CD4-positive, alpha-beta T cell treated with Interleukin-6 at 100 ng/mL for 8 hours (primary cell): ENCODE data around the gene FAM3B.
"Not testable (repeated sequence)": the region's sequence is repeated elsewhere in the genome, so short reads cannot be mapped to it uniquely, and the experiment has no call there.

Experiments
- DNase-seq: peaks from one replicate; pipeline ENCODE4 v3.0.0-alpha.2; 2020; ENCODE audit warnings: mixed read lengths, low spot score

Gene FAM3B

DNA sequence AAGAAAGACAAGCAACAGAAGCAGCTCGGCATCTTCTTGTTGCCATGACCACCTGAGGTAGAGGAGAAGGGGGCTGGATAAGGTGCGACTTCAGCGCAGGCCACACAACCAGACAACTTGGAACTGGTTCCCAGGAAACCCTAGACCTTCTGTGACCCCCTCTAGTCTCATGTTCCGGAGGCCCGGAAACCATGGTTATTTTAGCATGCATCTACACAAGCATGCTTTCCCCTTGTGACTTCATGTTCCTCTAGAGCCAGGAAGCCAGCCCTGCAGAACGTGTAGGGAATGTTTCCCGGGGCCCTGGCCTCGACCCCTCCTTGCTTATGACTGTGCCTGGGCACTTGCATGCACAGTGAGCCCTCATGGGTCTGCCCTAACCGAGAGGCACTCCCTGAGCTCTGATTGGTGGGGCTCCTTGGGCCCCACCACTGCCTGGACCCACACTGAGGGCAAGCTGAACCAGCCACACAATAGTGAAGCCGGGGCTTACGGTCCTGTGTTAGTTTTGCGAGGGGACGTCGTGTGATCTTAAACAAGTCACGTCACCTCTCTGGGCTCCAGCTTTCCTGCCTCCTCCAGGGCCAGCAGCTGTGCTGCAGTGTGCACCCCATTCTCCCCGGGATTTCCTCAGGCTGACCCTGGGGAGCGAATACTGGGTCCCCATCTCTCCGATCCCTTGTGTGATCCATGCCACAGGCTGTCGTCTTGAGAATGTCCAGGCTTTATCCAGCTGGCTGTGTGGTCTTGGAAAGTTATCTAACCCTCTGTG, 33.2 kb downstream of the FAM3B start:
- DNase-seq: no peak

GRCh38 chr21:41350436-41351155, 34.0 kb downstream of the FAM3B start:
- no peak for DNase-seq

DNA sequence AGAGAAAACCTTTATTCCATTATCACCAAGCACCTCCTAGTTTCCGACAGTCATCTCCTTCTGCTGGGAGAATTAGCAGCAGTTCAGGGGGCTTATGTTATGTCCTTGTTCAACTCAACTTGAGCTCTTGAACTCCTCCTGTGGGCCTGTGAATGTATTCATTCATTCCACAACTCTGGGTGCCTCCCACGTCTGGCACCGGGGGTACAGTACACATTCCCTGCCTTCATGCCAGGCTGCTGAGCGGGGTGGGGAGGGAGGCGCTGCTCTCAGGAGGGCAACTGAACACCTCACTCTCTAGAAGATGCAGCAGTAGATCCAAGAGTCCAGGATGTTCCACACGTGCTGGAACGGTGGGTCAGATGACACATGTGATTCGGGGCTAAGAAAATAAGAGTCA, 40.9 kb downstream of the FAM3B start:
- no peak for DNase-seq

GRCh38 chr21:41358193-41359166, 41.9 kb downstream of the FAM3B start:
- no peak for DNase-seq

DNA sequence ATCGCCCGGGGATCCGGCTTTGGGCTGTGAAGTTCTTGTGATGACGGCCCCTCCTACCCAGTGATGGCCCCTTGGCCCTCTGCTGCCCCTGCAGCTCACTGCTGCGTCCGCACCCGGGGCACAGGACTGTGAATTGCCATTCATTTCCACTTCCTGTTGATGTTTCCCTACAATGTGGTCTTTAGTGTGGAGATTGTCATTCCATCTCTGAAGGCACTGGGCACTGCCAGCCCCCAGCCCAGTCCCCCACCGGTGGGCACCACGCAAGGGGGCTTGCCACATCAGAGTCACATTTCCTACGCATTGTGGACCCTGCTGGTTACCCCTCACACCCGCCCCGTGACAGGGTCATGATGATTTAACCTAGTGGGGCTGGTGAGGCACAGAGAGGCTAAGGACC, 42.7 kb downstream of the FAM3B start:
- no peak for DNase-seq

DNA sequence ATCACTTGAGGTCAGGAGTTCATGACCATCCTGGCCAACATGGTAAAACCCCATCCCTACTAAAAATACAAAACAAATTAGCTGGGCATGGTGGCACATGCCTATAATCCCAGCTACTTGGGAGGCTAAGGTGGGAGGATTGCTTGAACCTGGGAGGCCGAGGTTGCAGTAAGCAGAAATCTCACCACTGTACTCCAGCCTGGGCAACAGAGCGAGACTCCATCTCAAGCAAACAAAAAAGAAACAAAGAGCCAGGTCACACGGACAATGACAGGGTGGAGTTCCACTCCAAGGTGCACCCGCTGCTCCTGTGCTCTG, 43.1 kb downstream of the FAM3B start:
- DNase-seq: not testable (repeated sequence)

GRCh38 chr21:41360072-41360821, 43.6 kb downstream of the FAM3B start:
- DNase-seq: no peak

DNA sequence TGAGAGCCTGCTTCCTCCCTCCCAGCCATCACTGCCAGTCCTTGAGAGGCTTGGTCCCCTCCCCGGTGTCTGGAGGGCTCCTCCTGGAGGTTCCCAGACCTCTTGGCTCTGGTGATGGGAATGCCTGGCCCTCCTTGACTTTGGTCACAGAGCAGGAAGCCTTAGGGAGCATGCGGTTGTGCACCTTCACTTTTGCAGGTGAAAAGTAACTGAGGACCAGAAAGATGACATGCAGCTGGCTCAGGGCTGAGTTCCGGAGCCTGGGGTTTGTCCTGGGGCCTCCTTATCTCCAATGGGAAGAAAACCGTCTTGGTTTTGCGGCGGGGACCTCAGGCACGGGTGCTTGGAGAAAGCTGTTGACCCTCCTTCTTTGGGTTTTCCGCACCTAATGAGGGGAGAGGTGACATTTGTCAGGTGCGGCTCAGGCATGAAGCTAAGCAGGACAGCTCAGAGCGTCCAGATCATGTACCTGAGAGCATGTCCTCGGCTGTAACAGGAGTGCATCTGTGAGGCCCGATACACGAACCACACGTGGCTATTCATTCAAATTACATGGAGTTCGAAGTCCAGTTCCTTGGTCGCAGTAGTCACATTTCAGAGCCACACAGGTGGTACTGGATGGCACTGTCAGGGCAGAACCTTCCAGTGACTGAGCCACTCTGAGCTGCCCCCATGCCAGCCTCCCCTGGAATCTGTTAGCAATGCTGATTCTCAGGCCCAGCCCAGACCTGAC, 44.6 kb downstream of the FAM3B start:
- no peak for DNase-seq

DNA sequence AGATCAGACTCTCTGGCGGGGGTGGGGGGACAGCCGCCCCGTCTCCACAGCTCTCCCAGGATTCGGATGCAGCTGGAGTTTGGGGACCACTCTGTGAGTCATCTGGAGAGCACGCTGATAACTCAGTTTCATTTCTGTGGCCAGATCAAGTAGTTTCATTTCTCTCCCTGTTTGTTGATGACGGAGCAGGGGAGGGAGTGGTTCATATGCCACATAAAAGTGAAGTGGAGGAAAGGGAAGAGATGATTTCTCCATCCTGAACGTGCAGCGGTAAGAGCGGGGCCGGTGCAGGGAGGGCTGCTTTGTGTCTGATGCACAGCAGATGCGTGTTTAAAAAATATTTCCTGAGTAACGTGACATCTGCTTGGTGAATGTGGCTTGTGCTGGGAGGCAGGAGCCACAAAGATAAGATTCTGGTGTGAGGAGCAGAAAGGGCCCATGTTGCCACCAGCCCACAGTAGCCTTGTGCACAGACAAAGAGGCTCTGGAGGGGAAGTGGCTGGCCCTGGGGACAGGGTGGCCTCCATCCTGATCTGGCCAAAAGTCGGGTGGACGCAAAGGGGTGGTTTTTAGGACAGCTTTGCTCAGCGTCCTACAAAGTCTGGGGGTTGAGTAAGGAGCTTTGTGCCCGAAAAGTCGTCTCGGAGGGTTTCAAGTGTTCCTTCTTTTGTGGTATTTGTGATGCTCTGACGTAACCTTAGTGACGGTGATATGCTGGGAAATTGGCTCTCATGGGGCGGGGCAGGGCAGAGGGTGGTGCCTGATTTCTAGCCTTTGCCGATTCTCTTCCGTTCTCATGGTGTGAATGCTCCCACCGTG, 45.4 kb downstream of the FAM3B start, which contains the start of gene MX2:
MX2 (plus strand) TSS at position 242 of the 819 bp plus-strand sequence. CDS start 14,880 bp downstream, outside the sequence.
- peak; percentile 89 for DNase-seq

- no peak for DNase-seq
Observed at GRCh38 chr21:41362605-41363369, 46.2 kb downstream of the FAM3B start.

GRCh38 chr21:41363370-41364270, 47.0 kb downstream of the FAM3B start:
- no peak for DNase-seq

DNA sequence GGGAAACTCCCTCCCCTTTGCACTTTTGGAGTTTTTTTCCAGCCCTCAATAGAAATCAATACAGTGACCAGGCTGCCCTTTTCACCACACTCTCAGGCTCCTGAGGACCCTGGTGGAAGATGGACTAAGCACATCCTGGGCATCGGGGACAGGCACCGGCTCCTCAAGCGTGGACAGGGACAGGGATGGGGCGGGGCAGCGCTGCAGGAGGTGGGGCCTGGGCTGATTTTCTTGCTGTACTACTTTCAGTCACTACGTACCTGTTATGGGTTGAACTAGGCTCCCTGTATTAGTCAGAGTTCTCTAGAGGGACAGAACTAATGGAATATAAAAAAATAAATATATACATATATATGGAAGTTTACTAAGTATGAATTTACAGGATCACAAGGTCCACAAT, 47.7 kb downstream of the FAM3B start:
- no peak for DNase-seq

GRCh38 chr21:41365377-41366107, 48.9 kb downstream of the FAM3B start:
- DNase-seq: no peak

GRCh38 chr21:41366522-41367151, 50.0 kb downstream of the FAM3B start:
- no peak for DNase-seq

DNA sequence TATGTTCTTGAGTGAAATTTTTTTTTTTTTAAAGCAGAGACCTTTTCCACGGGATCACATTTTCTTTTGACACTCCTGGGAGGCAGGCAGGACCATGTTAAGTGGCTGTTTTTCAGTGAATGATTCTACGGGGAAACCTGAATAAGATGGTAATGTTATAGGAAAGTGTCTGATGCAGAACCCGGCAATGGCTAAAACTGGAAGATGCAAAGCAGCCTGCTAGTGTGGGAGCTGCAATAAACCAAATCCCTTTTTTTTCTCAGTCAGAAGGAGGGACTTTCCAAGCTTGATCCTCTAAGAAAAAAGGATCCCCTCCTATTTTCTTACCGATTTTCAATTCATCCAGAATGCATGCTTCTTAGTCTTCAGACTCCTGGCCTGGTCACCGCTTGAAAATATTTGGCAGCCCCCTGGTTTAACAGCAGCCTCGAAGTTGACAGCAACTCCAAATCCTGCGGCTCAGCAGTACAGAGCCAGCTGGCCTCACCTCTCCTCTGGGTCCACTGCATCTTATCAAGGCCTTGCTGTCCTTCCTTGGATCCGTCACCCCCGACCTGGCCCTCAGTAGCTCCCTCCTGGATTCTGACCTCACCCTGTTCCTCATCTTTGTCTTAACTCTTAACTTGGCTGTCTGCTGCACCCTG, 50.8 kb downstream of the FAM3B start:
- DNase-seq: no peak

DNA sequence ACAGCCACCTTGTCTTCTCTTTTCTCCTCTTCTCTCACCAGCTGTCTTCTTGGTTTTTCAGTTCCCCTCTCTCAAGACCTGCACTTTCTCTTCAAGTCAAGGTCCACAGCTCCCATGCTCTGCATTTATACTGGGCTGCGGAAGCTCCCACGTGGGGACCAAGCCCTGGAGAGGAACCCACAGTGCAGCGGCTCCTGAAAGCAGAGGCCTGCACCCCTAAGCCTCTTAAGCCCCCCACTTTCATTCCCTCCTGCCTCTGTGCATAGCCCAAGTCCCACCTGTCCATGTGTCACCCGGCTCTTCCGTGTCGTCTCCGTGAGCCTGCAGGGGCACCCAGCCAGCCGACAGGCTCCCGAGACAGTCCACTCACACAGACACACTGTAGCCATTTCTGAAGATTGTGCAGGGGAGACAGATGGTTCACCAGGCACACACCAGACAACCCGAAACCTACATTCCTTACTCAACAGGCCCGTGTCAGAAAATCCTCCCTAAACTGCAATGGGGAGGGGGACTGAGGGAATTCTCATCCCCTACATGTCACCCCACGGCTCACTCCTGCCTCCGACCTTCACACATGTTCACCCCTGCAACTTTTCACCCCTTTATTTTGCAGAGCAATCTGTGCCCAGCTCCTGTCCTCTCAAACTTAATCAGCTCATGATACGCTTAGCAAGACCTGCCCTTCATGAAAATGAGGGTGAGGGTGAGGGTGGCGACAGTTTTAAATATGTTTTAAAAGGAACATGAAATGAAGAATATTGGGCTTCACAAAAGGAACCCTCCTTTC, 51.5 kb downstream of the FAM3B start:
- no peak for DNase-seq
